CD1c-positive myeloid dendritic cell (primary cell): Measurements from ENCODE around the gene SYNE1.
A peak's percentile ranks its signal among the peaks of the same experiment; 100 is the strongest.
"Not testable (repeated sequence)": the region's sequence is repeated elsewhere in the genome, so short reads cannot be mapped to it uniquely, and the experiment has no call there.

Source experiments
- DNase-seq: peaks from one replicate; pipeline ENCODE4 v3.0.0-alpha.2; 2016; ENCODE audit errors: extremely low spot score

Gene SYNE1, protein sequence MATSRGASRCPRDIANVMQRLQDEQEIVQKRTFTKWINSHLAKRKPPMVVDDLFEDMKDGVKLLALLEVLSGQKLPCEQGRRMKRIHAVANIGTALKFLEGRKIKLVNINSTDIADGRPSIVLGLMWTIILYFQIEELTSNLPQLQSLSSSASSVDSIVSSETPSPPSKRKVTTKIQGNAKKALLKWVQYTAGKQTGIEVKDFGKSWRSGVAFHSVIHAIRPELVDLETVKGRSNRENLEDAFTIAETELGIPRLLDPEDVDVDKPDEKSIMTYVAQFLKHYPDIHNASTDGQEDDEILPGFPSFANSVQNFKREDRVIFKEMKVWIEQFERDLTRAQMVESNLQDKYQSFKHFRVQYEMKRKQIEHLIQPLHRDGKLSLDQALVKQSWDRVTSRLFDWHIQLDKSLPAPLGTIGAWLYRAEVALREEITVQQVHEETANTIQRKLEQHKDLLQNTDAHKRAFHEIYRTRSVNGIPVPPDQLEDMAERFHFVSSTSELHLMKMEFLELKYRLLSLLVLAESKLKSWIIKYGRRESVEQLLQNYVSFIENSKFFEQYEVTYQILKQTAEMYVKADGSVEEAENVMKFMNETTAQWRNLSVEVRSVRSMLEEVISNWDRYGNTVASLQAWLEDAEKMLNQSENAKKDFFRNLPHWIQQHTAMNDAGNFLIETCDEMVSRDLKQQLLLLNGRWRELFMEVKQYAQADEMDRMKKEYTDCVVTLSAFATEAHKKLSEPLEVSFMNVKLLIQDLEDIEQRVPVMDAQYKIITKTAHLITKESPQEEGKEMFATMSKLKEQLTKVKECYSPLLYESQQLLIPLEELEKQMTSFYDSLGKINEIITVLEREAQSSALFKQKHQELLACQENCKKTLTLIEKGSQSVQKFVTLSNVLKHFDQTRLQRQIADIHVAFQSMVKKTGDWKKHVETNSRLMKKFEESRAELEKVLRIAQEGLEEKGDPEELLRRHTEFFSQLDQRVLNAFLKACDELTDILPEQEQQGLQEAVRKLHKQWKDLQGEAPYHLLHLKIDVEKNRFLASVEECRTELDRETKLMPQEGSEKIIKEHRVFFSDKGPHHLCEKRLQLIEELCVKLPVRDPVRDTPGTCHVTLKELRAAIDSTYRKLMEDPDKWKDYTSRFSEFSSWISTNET (N-terminal part only)

DNA sequence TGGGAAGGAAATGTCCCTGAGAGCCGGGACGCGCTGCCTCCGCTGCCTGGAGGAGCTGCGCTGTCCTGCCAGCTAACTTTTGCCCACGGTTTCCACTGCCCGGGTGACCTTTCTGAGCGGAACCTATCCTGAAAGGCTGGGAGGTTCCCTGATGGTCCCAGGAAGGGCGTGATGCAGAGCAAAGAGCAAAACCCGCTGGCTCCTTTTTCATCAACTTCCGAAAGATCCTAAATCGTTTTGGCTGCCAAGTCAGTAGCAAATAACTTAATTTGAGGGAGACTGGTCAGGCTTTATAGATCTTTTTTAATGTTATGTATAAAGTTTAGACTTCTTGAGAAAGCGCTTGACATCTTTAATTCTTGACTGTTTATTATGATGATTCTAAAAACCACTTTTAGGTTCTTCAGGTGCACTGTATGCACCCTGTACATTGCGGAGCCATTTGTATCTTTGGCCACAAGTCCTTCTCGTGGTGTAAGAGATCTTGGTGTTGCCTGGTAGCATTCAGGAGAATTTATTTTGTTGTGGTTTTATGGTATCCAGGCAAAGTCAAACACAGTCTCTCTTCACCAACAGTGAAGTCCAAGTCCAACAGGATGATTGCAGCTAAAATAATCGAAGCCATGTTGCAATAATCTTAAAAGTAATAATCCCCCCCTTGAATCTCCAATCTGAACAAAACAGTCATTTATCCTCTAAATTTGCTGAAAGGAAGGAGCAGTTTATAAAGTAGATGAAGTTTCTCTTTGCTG lies at the start of gene SYNE1:
Gene SYNE1, minus strand, starts transcription at position 67 of the 752 bp plus-strand sequence. CDS start 9,031 bp downstream, outside the sequence.
- peak; percentile 23 for DNase-seq

DNA sequence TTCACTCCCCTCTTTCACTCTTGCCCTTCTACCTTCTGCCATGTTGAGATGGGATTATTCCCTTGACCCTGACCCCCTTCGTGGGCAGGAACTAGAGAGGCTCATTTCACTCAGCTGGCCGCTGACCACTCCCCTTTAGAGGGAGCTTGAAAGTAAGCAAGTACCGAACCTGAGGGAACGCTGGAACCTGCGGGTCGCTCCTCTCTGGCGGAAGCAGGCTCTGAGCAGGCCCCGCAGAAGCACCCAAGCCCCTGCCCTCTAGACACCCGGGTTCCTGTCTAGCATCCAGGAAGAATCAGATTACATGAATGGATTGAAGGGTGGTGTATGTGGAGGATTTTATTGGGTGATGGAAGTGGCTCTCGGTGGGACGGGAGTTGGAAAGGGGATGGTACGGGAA lies 48.7 kb upstream of the SYNE1 start:
- DNase-seq, result no peak

DNA sequence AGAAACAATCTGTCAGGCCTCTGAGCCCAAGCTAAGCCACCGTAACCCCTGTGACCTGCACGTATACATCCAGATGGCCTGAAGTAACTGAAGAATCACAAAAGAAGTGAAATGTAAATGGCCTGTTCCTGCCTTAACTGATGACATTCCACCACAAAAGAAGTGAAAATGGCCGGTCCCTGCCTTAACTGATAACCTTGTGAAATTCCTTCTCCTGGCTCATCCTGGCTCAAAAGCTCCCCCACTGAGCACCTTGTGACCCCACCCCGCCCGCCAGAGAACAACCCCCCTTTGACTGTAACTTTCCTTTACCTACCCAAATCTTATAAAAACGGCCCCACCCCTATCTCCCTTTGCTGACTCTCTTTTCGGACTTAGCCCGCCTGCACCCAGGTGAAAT lies 45.8 kb upstream of the SYNE1 start:
- DNase-seq, result not testable (repeated sequence)

DNA sequence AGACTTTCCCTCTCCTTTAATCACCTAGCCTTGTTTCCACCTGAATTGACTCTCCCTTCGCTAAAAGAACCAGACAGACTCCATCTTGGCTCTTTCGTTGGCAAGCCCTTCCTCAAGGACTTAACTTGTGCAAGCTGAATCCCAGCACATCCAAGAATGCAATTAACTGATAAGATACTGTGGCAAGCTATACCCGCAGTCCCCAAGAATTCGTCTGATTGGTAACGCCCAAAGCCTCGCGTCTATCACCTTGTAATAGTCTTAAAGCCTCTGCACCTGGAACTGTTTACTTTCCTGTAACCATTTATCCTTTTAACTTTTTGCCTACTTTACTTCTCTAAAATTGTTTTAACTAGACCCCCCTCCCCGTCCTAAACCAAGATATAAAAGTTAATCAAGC lies 45.0 kb upstream of the SYNE1 start:
- no peak for DNase-seq

DNA sequence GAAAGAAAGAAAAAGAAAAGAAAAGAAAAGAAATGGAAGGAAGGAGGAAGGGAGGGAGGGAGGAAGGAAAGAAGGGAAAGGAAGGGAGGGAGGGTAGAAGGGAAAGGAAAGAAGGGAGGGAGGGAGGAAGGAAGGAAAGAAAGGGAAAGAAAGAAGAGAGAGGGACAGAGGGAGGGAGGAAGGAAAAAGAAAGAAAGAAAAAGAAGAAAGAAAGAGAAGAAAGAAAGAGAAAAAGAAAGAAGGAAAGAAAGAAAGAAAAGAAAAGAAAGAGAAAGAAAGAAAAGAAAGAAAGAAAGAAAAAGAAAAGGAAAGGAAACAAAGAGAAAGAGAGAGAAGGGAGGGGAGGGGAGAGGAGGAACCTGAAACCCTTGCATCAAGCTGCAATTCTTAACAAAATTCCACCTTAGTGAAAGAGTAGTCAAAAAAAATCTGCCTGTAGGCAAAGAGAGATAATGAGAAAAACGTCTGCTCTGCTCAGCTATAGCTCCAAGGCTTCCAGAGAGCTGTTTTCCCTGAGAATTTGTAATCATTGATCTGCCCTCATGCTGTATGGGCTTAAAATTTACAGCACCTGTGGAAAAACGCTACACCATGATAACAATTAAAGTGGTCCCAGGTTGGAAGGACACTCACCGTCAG lies 43.8 kb upstream of the SYNE1 start:
- no peak for DNase-seq

DNA sequence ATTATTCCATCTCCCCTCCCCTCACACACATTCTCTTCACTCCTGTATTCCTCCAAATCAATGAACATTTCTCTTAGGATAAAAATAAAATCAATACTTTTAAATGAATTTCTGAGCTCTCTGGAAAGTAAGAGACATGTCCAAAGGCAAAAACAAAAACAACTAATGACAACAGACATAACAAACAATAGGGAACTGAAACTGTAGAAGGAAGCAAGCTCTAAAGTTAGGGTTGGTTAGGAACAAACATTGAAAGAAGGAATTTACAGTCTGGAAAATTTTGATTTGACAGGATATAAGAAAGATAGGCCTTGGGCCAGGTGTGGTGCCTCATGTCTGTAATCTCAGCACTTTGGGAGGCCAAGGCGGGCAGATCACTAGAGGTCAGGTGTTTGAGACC lies 43.0 kb upstream of the SYNE1 start:
- peak; percentile 35 for DNase-seq

DNA sequence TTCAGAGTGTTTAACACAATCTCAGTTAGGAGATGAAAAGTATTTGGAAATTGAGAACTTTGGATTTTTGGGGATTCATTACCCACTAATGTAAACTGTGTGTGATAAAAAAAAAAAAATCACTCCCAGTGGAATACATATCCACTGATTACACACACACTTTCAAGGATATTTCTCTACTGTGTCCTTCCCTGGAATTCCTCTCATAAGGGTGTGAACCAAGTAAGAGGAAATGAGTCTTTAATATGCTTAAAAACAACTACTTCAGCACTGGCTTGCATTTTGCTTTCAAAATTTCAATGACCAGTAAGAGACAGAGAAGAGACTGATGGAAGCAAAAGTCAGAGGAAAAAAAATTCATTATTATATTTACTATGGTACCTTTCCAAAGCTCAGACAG lies 36.1 kb upstream of the SYNE1 start:
- no peak for DNase-seq

DNA sequence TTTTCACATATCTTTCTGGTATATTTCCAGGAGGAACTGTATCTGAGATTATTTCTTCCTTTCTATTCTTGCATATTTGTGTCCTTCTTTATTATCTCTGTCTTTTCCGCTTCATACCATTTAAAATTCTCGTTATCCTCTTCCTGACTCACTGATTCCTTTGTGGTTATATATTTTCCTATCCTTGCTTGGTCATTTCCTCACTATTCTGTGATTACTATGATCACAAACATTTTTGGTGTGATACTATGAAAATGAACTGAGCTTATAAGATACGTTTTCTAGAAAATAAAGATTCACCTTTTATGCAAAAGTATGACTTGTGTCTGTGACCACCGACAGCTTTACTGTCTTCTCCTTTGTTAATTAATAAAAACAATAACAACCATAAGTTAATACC lies 34.0 kb upstream of the SYNE1 start:
- DNase-seq, result no peak

DNA sequence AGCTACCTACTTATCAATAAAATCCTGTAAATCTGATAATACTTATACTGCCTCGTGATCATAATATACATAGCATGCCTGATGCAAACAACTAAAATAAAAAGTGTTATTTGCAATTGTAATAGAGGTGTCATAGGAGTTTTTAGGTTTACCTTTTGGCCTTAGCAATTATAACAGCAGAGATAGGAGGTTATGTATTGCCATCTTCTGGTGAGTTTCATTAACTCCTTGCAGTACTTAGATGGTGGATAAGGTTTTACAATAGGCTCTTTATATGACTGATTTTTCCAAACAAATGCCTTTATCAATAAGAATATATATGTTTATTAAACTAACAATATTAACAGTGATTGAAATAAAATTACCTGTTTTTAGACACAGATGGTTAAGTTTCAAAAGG lies 32.7 kb upstream of the SYNE1 start:
- DNase-seq, result peak; percentile 1

DNA sequence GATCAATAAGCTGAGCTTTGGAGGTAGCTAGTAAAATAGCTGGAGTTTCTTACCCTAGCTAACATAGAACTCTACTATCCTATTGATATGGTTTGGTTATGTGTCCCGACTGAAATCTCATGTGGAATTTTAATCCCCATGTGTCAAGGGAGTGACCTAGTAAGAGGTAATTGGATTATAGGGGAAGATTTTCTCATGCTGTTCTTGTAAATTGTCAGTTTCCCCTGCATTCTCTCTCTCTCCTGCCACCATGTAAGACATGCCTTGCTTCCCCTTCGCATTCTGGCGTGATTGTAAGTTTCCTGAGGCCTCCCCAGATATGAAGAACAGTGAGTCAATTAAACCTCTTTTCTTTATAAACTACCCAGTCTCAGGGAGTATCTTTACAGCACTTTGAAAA lies 24.6 kb upstream of the SYNE1 start:
- DNase-seq, result no peak

DNA sequence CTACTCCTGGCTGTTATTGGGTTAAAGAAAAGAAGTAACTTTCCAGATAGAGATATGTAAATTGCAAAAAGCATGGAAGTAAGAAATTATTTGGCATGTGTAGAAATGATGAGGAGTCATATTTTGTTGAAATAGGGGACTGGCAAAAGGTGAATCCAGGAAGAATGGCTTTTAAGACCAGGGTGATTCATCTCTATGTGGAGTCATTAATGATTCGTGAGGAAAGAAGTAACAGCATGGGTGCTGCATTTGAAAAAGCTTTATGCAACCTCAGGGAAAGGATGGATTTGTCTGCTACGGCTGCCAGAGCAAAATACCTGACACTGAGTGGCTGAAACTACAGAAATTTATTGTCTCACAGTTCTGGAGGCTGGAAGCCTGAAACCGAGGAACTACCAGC lies 14.8 kb upstream of the SYNE1 start:
- DNase-seq, result no peak

DNA sequence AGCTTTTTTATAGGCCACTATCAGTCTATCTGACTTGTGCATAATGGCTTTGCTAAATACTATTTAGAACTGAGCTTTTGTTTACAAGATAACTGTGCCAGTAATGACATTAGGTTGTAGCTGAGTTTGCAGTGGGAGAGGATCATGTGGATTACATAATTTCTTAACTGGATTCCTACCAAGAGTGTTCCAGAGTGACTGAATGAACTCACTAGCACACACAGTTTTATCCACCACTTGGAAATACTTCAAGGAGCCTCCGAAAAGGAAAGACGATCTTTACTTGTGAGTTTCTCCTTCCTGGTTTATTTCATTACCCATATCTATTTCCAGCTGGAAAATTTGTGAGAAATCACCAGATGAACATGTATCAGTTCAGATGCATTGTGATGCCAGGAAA lies 10.9 kb upstream of the SYNE1 start:
- no peak for DNase-seq

DNA sequence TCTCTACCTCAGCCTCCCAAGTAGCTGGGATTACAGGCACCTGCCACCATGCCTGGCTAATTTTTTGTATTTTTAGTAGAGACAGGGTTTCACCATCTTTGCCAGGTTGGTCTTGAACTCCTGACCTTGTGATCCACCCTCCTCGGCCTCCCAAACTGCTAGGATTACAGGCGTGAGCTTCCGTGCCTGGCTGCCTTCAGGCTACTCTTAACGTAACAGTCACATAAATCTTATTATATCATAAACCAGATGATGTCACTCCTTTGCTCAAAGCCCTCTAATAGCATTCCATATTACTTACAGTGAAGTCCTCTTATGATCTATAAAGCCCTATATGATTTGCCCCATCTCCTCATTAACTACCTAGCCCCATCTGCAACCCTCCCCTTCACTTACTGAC lies 9.6 kb upstream of the SYNE1 start:
- DNase-seq, result not testable (repeated sequence)

DNA sequence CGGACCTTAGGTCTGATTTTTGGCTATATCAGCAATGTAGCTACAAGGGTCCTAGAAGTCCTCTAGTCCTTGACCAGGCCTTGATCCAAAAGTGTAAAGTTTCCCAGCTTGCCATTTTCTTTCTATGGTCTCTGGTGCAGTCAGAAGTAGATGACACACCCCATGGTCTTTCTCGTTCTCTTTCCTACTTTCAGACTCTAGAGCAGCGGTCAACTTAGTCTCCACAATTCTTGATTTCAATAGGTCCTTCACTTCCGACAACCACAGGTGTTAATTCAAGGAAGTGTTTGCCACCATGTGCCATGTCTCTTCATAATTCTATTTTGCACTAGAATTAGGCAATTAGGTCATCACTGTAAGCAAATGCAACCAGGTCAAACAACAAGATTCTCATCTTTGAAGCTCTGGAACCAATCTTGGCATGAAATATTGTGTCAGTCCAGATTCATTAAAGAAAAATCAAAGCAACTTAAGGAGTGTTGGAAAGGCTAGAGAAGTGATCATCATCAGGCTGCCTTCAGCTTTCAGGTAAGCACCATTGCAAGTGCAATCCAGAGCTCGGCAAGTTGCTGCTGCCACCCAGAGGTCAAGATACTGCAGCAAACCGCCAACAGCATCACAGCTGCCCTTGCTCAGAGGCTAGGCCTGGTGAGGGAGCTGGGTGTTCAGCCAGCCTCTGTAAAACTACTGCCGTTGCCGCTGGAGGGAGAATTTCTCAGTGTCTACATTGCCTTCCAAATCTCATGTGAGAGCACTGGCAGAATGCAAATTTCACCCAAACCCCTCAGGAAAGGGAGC lies 5.6 kb upstream of the SYNE1 start:
- DNase-seq, result peak; percentile 48

DNA sequence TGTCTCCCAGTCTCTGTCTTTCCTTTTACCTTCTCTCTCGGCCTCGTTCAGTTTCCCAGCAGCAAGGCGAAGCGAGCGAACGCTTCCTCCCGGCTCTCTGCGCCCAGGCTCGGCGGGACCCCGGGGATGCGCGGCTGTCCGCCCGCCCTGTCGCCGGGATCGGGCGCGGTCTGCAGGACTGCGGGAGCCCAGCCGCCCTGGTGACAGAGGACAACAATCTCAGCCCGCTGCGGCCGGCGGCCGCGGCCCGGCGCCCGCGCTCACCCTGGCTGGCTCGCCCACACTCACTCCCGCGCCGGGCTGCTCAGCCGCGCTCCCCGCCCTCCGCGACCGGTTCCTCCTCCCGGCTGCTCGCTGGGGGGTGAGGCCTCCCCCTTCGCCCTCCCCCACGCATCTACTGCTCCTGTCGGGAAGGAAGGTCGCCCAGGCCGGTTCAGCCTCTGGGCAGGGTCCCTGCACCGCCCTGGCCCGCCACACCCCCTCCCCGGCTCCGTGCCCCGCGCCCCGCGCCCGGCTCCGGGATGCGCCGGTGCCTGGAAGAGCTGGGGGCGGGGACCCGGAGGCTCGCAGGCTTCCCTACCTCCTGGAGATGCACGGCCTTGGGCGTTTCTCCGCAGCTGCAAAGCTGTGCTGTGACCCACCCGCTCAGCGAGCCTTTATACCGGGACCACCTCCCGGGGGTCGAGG lies 410 bp downstream of the SYNE1 start:
- peak; percentile 64 for DNase-seq

DNA sequence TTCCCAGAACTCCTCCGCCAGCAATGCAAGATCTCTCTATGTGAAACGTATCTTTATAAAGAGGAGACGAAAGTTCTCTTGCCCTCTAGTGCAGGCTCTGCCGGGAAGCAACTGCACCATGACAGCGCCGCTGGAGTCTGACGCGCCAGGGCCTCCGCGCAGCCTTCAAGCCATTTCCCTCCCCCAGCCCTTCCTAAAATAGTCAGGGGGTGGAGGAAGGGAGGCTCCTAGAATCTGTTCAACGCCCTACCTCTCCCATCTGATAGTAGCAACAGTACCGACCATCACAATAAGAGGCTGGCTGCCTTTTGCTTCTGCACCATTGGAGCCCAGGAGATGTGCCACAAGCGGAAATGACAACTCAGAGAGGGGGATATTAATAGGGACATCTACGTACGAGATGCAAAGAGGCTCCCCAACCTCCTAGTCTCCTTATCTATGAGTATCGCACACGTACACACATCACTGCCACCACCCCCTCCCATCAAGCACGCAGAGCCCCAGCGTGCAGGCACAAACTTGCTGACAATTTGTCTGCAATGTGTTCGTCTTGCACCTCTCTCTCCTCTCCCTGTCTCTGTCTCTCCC lies 1.0 kb downstream of the SYNE1 start:
- DNase-seq, result peak; percentile 4

DNA sequence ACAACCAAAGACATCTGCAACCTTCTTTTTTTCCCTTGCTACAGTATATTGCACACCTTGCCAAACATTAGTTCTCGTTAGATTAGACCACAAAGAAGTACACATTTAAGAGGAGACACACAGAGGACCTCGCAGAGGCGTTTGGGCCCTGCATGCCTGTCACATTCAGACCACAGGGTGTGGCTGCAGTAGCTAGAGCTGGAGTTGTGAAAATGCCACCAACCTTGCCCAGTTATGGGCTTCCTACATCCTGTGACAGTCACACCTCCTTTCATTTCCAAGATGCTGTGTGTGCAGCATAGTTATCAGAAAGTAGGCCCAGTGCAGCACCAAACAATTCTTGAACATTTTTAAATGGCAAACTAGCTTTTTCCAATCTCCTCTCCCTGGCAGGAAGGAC lies 2.4 kb downstream of the SYNE1 start:
- peak; percentile 19 for DNase-seq

DNA sequence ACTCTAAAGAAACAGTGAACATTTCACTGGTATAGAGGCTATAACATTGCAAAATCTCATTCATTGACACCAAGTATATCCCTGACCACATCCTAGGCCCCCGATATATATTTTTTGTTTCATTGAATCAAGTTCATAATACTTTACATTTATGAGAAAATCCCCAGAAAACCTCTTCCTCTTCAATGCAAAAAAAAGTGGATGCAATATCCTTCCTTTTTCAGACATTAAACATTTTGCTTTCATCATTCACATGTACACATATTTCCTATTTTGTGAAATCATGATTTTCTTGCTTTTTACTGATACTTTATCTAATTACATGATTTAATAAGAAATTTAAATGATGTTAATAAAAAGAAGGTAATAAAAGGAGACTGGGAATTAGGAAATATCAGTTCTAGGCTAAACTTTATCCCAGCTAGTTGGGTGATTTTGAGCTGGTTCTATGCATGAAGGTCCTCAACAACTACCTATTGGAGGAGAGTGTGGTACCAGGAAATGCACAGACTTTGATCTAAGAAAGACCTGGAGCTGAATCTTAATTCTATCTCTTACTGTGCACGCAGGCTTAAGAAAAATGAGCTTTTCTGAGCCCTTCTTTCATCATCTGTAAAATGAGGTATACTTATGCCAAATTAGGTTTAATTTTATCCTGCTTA lies 4.9 kb downstream of the SYNE1 start:
- DNase-seq, result no peak

DNA sequence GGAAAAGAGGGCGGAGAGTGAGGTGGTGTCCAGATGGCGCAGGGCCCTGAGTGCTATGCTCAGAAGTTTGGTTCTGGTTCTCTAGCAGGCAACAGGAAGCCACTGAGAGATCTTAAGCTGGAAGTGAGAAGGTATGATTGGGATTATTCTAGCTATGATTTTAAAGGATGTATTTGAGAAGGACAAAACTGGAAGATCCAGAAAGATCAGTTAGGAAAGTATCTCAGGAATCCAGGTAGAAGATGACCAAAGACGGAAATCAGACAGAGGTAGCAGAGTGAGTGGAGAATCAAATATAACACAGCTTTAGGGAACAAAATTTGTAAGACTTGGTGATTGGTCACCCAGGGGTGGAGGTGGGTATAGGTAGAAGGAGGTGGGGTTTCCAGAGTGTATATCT lies 5.8 kb downstream of the SYNE1 start:
- no peak for DNase-seq
